NT2/D1 (cell line): ENCODE measurements around the gene PSMB8.

Source experiments
- SUZ12 ChIP-seq: IDR thresholded peaks from 2 replicates; pipeline ENCODE4 v1.6.1; 2011; ENCODE audit not compliant: insufficient read length, insufficient read depth; ENCODE audit errors: extremely low read depth
- YY1 ChIP-seq: IDR thresholded peaks from 2 replicates; pipeline ENCODE4 v1.6.1; 2011; ENCODE audit not compliant: insufficient read length, insufficient read depth
- ZNF274 ChIP-seq: IDR thresholded peaks from 2 replicates; pipeline ENCODE4 v1.6.1; 2011; ENCODE audit warnings: mild to moderate bottlenecking, low read depth, low read length

- TF ChIP-seq ZNF274 (no peak), SUZ12 (no peak), YY1 (no peak)
Observed at GRCh38 chr6:32858194-32858593, 14.3 kb upstream of the PSMB8 start.
